ENCODE data around the gene NF1. TPM values are rescaled to one million over a fixed set of nuclear protein-coding genes. Genes with fewer than 3 reads are reported as not detected.
"Not testable (repeated sequence)": the region's sequence is repeated elsewhere in the genome, so short reads cannot be mapped to it uniquely, and the experiment has no call there.

Gene NF1
- total RNA-seq, 2 donors from 2014 or later: 38.5 to 49.1 TPM

DNA sequence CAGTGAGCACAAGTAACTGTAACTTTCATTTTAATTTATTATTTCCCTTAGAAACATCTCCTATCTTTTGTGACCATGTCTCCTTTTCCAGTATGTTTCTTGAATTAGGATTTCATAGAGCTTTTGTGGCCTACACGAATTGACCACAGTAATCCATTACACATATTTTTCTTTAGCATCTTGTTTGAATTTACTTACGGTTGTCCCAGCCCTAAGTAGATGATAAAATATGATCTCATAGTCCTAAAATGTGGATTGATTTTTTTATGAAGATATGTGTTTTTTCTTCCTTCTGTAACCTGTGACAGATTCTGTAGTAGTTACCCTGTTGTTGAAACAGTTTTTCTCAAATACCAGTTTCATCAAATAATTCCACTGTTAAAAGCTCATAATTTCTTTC lies 61.5 kb downstream of the NF1 start:
- no peaks in the 10 kb centered on the region for H3K4me1 ChIP-seq
- no peak overlapping the region for H3K4me3 ChIP-seq
- TF ChIP-seq, protein P1, sequence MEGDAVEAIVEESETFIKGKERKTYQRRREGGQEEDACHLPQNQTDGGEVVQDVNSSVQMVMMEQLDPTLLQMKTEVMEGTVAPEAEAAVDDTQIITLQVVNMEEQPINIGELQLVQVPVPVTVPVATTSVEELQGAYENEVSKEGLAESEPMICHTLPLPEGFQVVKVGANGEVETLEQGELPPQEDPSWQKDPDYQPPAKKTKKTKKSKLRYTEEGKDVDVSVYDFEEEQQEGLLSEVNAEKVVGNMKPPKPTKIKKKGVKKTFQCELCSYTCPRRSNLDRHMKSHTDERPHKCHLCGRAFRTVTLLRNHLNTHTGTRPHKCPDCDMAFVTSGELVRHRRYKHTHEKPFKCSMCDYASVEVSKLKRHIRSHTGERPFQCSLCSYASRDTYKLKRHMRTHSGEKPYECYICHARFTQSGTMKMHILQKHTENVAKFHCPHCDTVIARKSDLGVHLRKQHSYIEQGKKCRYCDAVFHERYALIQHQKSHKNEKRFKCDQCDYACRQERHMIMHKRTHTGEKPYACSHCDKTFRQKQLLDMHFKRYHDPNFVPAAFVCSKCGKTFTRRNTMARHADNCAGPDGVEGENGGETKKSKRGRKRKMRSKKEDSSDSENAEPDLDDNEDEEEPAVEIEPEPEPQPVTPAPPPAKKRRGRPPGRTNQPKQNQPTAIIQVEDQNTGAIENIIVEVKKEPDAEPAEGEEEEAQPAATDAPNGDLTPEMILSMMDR (IDR thresholded peaks at IDR 0.05): no peak
- H3K9ac ChIP-seq (ENCODE audit: low read depth in 2 of 2, low read length in 2 of 2): no peak overlapping the region
- intact Hi-C loops (cut with DNase I): no loop called here
- H3K36me3 ChIP-seq: no peaks in the 10 kb centered on the region
- no peak for DNase-seq
- no peak overlapping the region for H3K27ac ChIP-seq
- no peaks in the 10 kb centered on the region for H3K27me3 ChIP-seq
- H3K9me3 ChIP-seq: no peaks in the 10 kb centered on the region

DNA sequence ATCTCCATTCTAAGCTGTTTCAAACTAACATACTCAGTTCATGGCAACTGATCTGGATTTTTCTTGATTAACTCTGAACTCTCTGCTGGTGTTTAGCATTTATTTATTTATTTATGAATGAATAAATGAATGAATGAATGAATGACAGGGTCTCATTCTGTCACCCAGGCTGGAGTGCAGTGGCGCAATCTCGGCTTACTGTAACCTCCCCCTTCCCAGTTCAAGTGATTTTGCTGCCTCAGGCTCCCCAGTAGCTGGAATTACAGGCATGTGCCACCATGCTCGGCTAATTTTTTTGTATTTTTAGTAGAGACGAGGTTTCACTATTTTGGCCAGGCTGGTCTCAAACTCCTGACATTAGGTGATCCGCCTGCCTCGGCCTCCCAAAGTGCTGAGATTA lies 62.1 kb downstream of the NF1 start:
- DNase-seq; H3K27ac ChIP-seq; H3K9me3 ChIP-seq; H3K27me3 ChIP-seq; H3K36me3 ChIP-seq; H3K4me3 ChIP-seq; H3K4me1 ChIP-seq; H3K9ac ChIP-seq (ENCODE audit: low read depth in 2 of 2, low read length in 2 of 2); intact Hi-C loops (cut with DNase I): not testable (repeated sequence)

DNA sequence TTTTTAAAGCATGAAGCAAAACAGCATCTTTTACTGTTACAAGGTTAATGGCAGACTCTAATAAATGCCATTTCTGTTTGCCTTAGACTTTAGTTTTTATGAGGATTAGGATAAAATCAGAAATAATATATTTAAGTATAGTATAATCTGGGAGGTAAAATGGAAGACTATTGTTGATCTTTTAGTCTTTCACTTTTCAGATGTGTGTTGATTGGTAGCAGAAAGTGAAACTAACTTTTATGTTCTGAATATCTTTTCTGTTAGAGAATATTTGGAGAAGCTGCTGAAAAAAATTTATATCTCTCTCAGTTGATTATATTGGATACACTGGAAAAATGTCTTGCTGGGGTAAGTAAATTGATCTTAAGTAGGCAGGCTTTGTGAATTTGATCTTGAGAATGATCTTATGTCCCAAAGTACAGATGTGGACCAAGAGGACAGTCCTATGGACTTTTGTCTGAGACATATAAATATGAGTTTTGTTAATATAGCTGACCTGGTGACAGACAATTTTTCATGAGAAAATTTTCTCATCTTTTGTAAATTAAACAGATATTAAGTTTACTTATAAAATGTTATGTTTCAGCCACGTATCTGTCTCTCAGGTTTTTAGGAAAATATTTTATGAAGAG lies 64.1 kb downstream of the NF1 start:
- no peak for DNase-seq
- Histone ChIP-seq H3K36me3 (no peaks in the 10 kb centered on the region), H3K27ac (no peak overlapping the region), H3K4me3 (no peak overlapping the region), H3K9me3 (no peaks in the 10 kb centered on the region), H3K4me1 (no peaks in the 10 kb centered on the region), H3K9ac (ENCODE audit: low read depth in 2 of 2, low read length in 2 of 2) (no peak overlapping the region), H3K27me3 (no peaks in the 10 kb centered on the region)
- intact Hi-C loops (cut with DNase I): no loop called here
- TF ChIP-seq, protein P1 (IDR thresholded peaks at IDR 0.05): no peak

DNA sequence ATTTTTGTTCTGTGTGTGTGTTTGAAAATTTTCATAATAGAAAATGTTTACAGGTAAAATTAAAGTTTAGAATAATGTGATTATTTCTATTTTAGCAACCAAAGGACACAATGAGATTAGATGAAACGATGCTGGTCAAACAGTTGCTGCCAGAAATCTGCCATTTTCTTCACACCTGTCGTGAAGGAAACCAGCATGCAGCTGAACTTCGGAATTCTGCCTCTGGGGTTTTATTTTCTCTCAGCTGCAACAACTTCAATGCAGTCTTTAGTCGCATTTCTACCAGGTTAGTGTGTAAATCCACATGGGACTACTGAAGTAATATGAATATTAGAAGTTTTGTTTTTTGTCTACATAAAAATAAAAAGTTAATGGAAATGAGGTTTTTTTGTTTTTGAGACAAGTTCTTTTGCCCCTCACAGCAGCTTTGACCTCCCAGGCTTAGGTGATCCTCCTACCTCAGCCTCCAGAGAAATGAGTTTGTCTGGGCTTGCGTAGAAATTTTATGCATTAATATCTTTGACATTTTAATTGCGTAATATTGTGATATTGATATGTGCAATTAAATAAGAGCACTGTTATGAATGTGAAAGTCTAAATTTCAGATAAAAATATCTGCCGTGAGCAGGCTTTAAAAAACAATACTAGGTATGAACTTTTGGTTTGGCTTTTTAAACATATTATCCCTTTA lies 68.5 kb downstream of the NF1 start:
- H3K27ac ChIP-seq: no peak overlapping the region
- no peak overlapping the region for H3K9ac ChIP-seq (ENCODE audit: low read depth in 2 of 2, low read length in 2 of 2)
- H3K4me1 ChIP-seq: no peaks in the 10 kb centered on the region
- intact Hi-C loops (cut with DNase I): no loop called here
- H3K36me3 ChIP-seq: no peaks in the 10 kb centered on the region
- no peak for DNase-seq
- TF ChIP-seq, protein P1 (IDR thresholded peaks at IDR 0.05): no peak
- H3K9me3 ChIP-seq: no peaks in the 10 kb centered on the region
- no peaks in the 10 kb centered on the region for H3K27me3 ChIP-seq
- no peak overlapping the region for H3K4me3 ChIP-seq

- Histone ChIP-seq H3K27ac (no peak overlapping the region), H3K9ac (ENCODE audit: low read depth in 2 of 2, low read length in 2 of 2) (no peak overlapping the region), H3K27me3 (no peaks in the 10 kb centered on the region), H3K36me3 (no peaks in the 10 kb centered on the region), H3K9me3 (no peaks in the 10 kb centered on the region), H3K4me3 (no peak overlapping the region), H3K4me1 (no peaks in the 10 kb centered on the region)
- no peak for DNase-seq
- TF ChIP-seq, protein P1 (IDR thresholded peaks at IDR 0.05): no peak
- intact Hi-C loops (cut with DNase I): no loop called here
These were observed 72.3 kb downstream of the NF1 start for GRCh38 chr17:31167111-31167510.

DNA sequence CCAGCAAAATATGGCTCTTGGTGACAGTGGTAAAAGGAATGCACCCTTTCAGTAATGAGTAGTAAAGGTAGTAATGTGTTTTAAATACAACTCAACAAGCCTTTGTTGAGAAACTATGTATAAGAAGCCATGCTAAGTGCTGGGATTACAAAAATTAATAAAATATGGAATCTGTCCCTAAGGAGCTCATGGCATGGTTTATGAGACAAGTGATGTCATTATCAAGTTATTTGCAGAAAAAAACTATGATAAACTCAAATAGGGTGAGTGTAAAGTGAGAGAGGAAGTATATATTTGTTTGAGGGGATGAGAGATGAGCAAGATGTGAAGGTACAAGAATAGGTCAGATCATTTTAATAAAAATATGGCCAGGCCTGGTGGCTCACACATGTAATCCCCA lies 76.9 kb downstream of the NF1 start:
- no peak for DNase-seq
- Histone ChIP-seq H3K27ac (no peak overlapping the region), H3K27me3 (no peaks in the 10 kb centered on the region), H3K9me3 (no peaks in the 10 kb centered on the region), H3K4me3 (no peak overlapping the region), H3K4me1 (no peaks in the 10 kb centered on the region), H3K9ac (ENCODE audit: low read depth in 2 of 2, low read length in 2 of 2) (no peak overlapping the region), H3K36me3 (no peaks in the 10 kb centered on the region)
- TF ChIP-seq, protein P1 (IDR thresholded peaks at IDR 0.05): no peak
- intact Hi-C loops (cut with DNase I): no loop called here

All from colonic mucosa (tissue), 4 donors.